ENCODE results near the gene CLCNKA.
"Not testable (repeated sequence)": the region's sequence is repeated elsewhere in the genome, so short reads cannot be mapped to it uniquely, and the experiment has no call there.

The CLCNKA gene

GRCh38 chr1:16043950-16044349 lies 22.1 kb downstream of the CLCNKA start:
- no peak for DNase-seq

GRCh38 chr1:16046842-16047241 lies 25.0 kb downstream of the CLCNKA start:
- DNase-seq: no peak

GRCh38 chr1:16047791-16048475 lies 26.1 kb downstream of the CLCNKA start:
- DNase-seq: no peak

GRCh38 chr1:16048573-16049189 lies 26.8 kb downstream of the CLCNKA start:
- no peak for DNase-seq

GRCh38 chr1:16050328-16050727 lies 28.5 kb downstream of the CLCNKA start:
- no peak for DNase-seq

- DNase-seq: no peak
Observed at GRCh38 chr1:16051039-16051438, 29.2 kb downstream of the CLCNKA start.

- not testable (repeated sequence) for DNase-seq
Observed at GRCh38 chr1:16051949-16052348, 30.1 kb downstream of the CLCNKA start.

- no peak for DNase-seq
Observed at GRCh38 chr1:16053781-16054502, 32.1 kb downstream of the CLCNKA start.

- DNase-seq: no peak
Observed at GRCh38 chr1:16054598-16055540, 33.0 kb downstream of the CLCNKA start.

GRCh38 chr1:16055613-16056520 lies 34.0 kb downstream of the CLCNKA start:
- peak; percentile 57 for DNase-seq

- DNase-seq: not testable (repeated sequence)
Observed at GRCh38 chr1:16056521-16056912, 34.7 kb downstream of the CLCNKA start.

GRCh38 chr1:16057314-16057915 lies 35.6 kb downstream of the CLCNKA start:
- not testable (repeated sequence) for DNase-seq

GRCh38 chr1:16058394-16059120 lies 36.7 kb downstream of the CLCNKA start:
- not testable (repeated sequence) for DNase-seq

- DNase-seq: no peak
Observed at GRCh38 chr1:16061266-16061665, 39.4 kb downstream of the CLCNKA start.

- DNase-seq: not testable (repeated sequence)
Observed at GRCh38 chr1:16061989-16062686, 40.3 kb downstream of the CLCNKA start.

- DNase-seq: not testable (repeated sequence)
Observed at GRCh38 chr1:16062687-16063075, 40.8 kb downstream of the CLCNKA start.

GRCh38 chr1:16063226-16063829 lies 41.5 kb downstream of the CLCNKA start:
- DNase-seq: no peak

GRCh38 chr1:16063921-16064320 lies 42.1 kb downstream of the CLCNKA start:
- DNase-seq: no peak

GRCh38 chr1:16064536-16065268 lies 42.9 kb downstream of the CLCNKA start:
- no peak for DNase-seq

Data from NCI-H774 (cell line).